ENCODE measurements around the gene ZNF575.

The ZNF575 gene

GRCh38 chr19:43532962-43533545 is at the start of gene ZNF575:
Gene ZNF575, plus strand, starts transcription at chr19:43533188. Its CDS starts 1,235 bp downstream, at chr19:43534423.
- peak; percentile 99 for DNase-seq

GRCh38 chr19:43483281-43483680 is 49.7 kb upstream of the ZNF575 start:
- DNase-seq, result no peak

- DNase-seq, result no peak
Observed at GRCh38 chr19:43485951-43486350, 47.0 kb upstream of the ZNF575 start.

- no peak for DNase-seq
Observed at GRCh38 chr19:43486412-43486811, 46.6 kb upstream of the ZNF575 start.

GRCh38 chr19:43488179-43488578 is 44.8 kb upstream of the ZNF575 start:
- no peak for DNase-seq

GRCh38 chr19:43489310-43489709 is 43.7 kb upstream of the ZNF575 start:
- DNase-seq, result no peak

- no peak for DNase-seq
Observed at GRCh38 chr19:43489979-43490599, 42.9 kb upstream of the ZNF575 start.

- DNase-seq, result no peak
Observed at GRCh38 chr19:43490759-43491158, 42.2 kb upstream of the ZNF575 start.

- no peak for DNase-seq
Observed at GRCh38 chr19:43495082-43495481, 37.9 kb upstream of the ZNF575 start.

GRCh38 chr19:43496960-43497359 is 36.0 kb upstream of the ZNF575 start:
- DNase-seq, result no peak

GRCh38 chr19:43498233-43498842 is 34.6 kb upstream of the ZNF575 start:
- no peak for DNase-seq

GRCh38 chr19:43499042-43499441 is 33.9 kb upstream of the ZNF575 start:
- DNase-seq, result no peak

- no peak for DNase-seq
Observed at GRCh38 chr19:43501661-43502418, 31.1 kb upstream of the ZNF575 start.

GRCh38 chr19:43502419-43502976 is 30.5 kb upstream of the ZNF575 start:
- DNase-seq, result no peak

- peak; percentile 95 for DNase-seq
Observed at GRCh38 chr19:43503501-43504425, 29.2 kb upstream of the ZNF575 start.

GRCh38 chr19:43504426-43505185 is 28.4 kb upstream of the ZNF575 start, which contains the start of gene PHLDB3:
Gene PHLDB3, minus strand, starts transcription at chr19:43504746. Its CDS starts 628 bp downstream, at chr19:43504118.
- DNase-seq, result no peak

- DNase-seq, result no peak
Observed at GRCh38 chr19:43505186-43505456, 27.9 kb upstream of the ZNF575 start.

GRCh38 chr19:43505941-43506340 is 27.0 kb upstream of the ZNF575 start:
- no peak for DNase-seq

- no peak for DNase-seq
Observed at GRCh38 chr19:43506629-43507028, 26.4 kb upstream of the ZNF575 start.

GRCh38 chr19:43507880-43508279 is 25.1 kb upstream of the ZNF575 start:
- DNase-seq, result no peak

- DNase-seq, result no peak
Observed at GRCh38 chr19:43510713-43511112, 22.3 kb upstream of the ZNF575 start.

GRCh38 chr19:43511324-43511723 is 21.7 kb upstream of the ZNF575 start:
- DNase-seq, result no peak
